HFFc6 (cell line): ENCODE results near the gene AGMO. TPM values are rescaled to one million over a fixed set of nuclear protein-coding genes. Genes with fewer than 3 reads are reported as not detected.

Experiments used
- DNase-seq: peaks from one replicate; pipeline ENCODE4 v3.0.0-alpha.2; 2018
- H3K27ac Mint-ChIP-seq: 2 replicates; pipeline ENCODE4 v1.8.0; 2020; ENCODE audit warnings: mild to moderate bottlenecking, mixed read lengths
- H3K27me3 Mint-ChIP-seq: 2 replicates; pipeline ENCODE4 v1.8.0; 2021; ENCODE audit warnings: mild to moderate bottlenecking, moderate library complexity, mixed read lengths; ENCODE audit not compliant: insufficient read depth
- H3K36me3 Mint-ChIP-seq: 2 replicates; pipeline ENCODE4 v1.8.0; 2021; ENCODE audit warnings: low read depth, mixed read lengths
- H3K4me1 Mint-ChIP-seq: 2 replicates; pipeline ENCODE4 v1.8.0; 2020; ENCODE audit warnings: low read depth, mixed read lengths
- H3K4me3 Mint-ChIP-seq: 2 replicates; pipeline ENCODE4 v1.8.0; 2020; ENCODE audit warnings: mild to moderate bottlenecking, moderate library complexity, mixed read lengths
- H3K9me3 Mint-ChIP-seq: 2 replicates; pipeline ENCODE4 v1.8.0; 2020; ENCODE audit warnings: mild to moderate bottlenecking, mixed read lengths
- total RNA-seq, 6 experiments: library from RNA; stranded (reverse); fragmentation: NEBNext Ultra II Directional; extraction: Animal tissue kit (Norgen Biotek cat#: 25700); gene quantifications; 2 replicates in 1 of 6; 3 replicates in 5 of 6; pipeline ENCODE4 v1.2.3, GENCODE V29; 2021
- TF ChIP-seq, protein P1 (sequence below): fragments of 200-600 bp; sonication (generic); IDR thresholded peaks from 2 replicates; pipeline ENCODE4 v1.5.0; 2021; ENCODE audit warnings: antibody characterized with exemption, mild to moderate bottlenecking

Gene AGMO
- total RNA-seq, 6 experiments from 2014 or later = 0.07 to 0.09 TPM; not detected in 4

DNA sequence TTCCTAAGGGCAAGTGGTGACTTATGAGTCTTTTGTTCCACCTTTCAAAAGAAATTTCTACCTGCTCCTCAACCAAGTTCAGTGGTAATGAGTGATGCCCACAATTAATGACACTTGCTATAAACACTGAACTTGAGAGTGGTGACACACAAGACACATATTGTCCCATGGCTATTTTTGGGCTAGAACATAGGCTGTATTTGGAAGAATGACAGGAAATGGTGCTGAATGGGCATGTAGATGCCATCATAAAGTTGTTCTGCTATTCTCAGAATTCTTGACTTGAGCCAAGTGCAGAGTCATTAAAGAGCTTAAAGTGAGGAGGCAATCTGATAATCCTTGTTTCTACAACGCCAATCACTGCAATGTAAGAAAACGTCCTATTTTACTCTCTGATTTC, 313.3 kb downstream of the AGMO start:
- Mint-ChIP-seq H3K27me3 (no peaks in the 10 kb centered on the region; the same call in 1 of the 2 replicates), H3K9me3 (no peaks in the 10 kb centered on the region), H3K27ac (no peak overlapping the region), H3K4me1 (no peaks in the 10 kb centered on the region), H3K36me3 (no peaks in the 10 kb centered on the region), H3K4me3 (no peak overlapping the region)
- DNase-seq = no peak
- TF ChIP-seq, protein P1, sequence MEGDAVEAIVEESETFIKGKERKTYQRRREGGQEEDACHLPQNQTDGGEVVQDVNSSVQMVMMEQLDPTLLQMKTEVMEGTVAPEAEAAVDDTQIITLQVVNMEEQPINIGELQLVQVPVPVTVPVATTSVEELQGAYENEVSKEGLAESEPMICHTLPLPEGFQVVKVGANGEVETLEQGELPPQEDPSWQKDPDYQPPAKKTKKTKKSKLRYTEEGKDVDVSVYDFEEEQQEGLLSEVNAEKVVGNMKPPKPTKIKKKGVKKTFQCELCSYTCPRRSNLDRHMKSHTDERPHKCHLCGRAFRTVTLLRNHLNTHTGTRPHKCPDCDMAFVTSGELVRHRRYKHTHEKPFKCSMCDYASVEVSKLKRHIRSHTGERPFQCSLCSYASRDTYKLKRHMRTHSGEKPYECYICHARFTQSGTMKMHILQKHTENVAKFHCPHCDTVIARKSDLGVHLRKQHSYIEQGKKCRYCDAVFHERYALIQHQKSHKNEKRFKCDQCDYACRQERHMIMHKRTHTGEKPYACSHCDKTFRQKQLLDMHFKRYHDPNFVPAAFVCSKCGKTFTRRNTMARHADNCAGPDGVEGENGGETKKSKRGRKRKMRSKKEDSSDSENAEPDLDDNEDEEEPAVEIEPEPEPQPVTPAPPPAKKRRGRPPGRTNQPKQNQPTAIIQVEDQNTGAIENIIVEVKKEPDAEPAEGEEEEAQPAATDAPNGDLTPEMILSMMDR = no peak

DNA sequence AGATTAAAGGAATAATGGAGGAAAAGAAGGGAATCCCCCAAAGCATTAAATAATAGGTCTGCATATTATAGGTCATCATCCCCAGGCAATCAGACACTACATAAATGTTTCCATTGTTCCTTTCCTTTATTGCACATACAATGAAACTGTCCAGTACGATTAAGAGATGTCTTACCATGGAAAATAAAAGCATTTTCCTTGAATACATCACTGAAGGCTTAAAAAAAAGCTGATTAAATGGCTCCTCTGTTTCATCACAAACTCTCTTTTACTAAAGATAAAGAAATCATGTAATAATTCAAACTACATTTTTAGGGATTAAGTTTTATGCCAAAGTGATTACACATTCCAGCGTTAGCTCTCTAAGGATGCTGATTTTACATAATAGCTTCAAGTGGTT, 316.0 kb downstream of the AGMO start:
- no peaks in the 10 kb centered on the region; the same call in 1 of the 2 replicates for H3K27me3 Mint-ChIP-seq
- no peaks in the 10 kb centered on the region for H3K4me1 Mint-ChIP-seq
- H3K4me3 Mint-ChIP-seq = no peak overlapping the region
- H3K9me3 Mint-ChIP-seq = peaks cover 3% of the 10 kb centered on the region; the same call in 1 of the 2 replicates
- H3K36me3 Mint-ChIP-seq = no peaks in the 10 kb centered on the region
- no peak for DNase-seq
- TF ChIP-seq, protein P1 = no peak
- no peak overlapping the region for H3K27ac Mint-ChIP-seq

DNA sequence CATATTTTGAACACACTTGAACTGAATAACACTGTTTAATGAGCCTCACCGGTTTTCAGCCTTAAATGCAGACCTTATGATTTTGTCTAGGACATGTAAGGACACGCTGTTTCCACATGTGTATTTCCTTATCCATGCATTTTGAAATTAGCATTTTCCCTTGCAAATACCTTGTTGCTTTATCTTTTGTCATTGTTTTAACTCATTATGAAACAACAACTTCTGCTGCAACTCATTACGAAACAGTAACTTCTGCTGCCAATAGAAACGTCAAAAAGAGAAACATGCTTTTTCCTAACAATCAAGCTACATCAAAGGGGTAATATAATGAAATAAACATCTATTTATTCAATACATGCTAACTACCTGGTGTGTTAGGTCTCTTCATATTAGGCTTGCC, 322.0 kb downstream of the AGMO start:
- Mint-ChIP-seq H3K4me3 (no peak overlapping the region), H3K9me3 (peaks cover 3% of the 10 kb centered on the region; the same call in 1 of the 2 replicates), H3K36me3 (no peaks in the 10 kb centered on the region), H3K4me1 (no peaks in the 10 kb centered on the region), H3K27me3 (no peaks in the 10 kb centered on the region), H3K27ac (no peak overlapping the region)
- DNase-seq = no peak
- TF ChIP-seq, protein P1 = no peak

DNA sequence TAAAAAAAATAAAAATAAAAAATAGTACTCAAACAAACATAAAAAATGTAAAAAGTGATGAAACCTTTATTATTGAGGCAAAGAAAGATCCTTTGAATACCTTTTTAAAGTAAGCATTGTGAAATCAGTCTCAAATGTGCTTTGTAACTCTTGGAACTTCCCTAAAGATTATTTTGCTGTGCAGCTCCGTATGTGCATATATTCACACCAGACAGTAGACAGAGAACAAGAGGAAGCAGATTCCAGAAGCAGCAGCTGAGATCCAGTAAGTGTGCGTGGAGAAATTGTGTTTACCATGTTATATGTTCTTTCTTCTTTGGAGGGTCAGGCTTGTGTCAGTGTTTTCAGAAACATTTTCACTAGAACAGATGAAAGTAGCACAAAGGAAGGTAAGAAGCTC, 324.9 kb downstream of the AGMO start:
- H3K27me3 Mint-ChIP-seq = no peaks in the 10 kb centered on the region

DNA sequence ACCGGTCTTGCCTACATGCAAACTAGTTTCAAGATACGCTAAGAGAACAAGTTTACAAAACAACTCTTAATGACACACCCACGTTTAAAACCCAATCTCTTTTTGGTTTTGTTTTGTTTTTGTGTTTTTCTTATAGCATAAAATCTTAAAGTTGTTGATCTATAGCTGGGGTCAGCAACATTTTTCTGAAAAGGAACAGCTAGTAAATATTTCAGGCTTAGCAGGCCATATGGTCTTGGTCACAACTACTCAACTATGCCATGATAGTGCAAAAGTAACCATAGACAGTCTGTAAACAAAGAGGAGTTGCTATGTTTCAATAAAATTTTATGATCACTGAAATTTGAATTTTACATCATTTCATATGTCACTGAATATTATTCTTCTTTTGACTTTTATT, 327.4 kb downstream of the AGMO start:
- Mint-ChIP-seq H3K36me3 (0 out of 2 replicates have a peak, but pooled peaks cover 4% of the 10 kb centered on the region), H3K27ac (no peak overlapping the region), H3K4me1 (no peaks in the 10 kb centered on the region), H3K27me3 (peaks cover 3% of the 10 kb centered on the region; the same call in 1 of the 2 replicates), H3K4me3 (no peak overlapping the region), H3K9me3 (0 out of 2 replicates have a peak, but pooled peaks cover 3% of the 10 kb centered on the region)
- no peak for DNase-seq
- TF ChIP-seq, protein P1 = no peak

More for the DNA sequence above, 324.9 kb downstream of the AGMO start:
- Mint-ChIP-seq H3K36me3 (0 out of 2 replicates have a peak, but pooled peaks cover 4% of the 10 kb centered on the region), H3K9me3 (0 out of 2 replicates have a peak, but pooled peaks cover 3% of the 10 kb centered on the region), H3K4me3 (no peak overlapping the region), H3K27ac (no peak overlapping the region), H3K4me1 (no peaks in the 10 kb centered on the region)
- TF ChIP-seq, protein P1 = no peak
- no peak for DNase-seq

DNA sequence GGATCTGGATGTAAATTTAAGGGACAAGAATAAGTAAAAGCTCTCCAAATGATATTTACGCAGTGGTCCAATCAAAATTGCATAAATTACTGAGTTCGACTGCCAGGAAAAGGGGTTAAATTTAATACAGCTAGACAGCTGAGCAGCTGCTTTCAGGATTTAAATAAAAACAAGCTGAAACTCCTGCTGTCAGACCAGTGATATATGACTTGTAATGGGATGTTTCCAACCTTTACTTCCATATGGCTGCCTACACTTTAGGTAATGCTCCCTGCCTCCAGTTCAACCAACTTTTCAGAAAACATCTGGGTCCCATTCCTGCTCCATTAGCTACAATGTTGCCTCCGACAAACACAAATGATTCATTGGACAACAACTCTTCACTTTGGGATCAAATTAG, 333.0 kb downstream of the AGMO start:
- Mint-ChIP-seq H3K4me3 (no peak overlapping the region), H3K36me3 (0 out of 2 replicates have a peak, but pooled peaks cover 4% of the 10 kb centered on the region), H3K4me1 (no peaks in the 10 kb centered on the region), H3K27ac (no peak overlapping the region), H3K27me3 (peaks cover 3% of the 10 kb centered on the region; the same call in 1 of the 2 replicates), H3K9me3 (0 out of 2 replicates have a peak, but pooled peaks cover 3% of the 10 kb centered on the region)
- TF ChIP-seq, protein P1 = no peak
- no peak for DNase-seq
